Measurements from ENCODE around the gene RASL11A.

The RASL11A gene

GRCh38 chr13:27258637-27259386 lies 11.8 kb upstream of the RASL11A start:
- Mint-ChIP-seq H3K4me1 (peaks cover 48% of the 10 kb centered on the region), H3K9me3 (no peaks in the 10 kb centered on the region), H3K36me3 (peaks cover 56% of the 10 kb centered on the region), H3K27ac (peak overlapping the region; percentile 62), H3K27me3 (no peaks in the 10 kb centered on the region), H3K4me3 (no peak overlapping the region)
- no peak for ATAC-seq

- Mint-ChIP-seq H3K27ac (peak overlapping the region; percentile 62), H3K9me3 (no peaks in the 10 kb centered on the region), H3K36me3 (peaks cover 54% of the 10 kb centered on the region), H3K27me3 (no peaks in the 10 kb centered on the region), H3K4me3 (no peak overlapping the region), H3K4me1 (peaks cover 39% of the 10 kb centered on the region)
- ATAC-seq = peak; percentile 86
Observed at GRCh38 chr13:27259831-27260230, 10.8 kb upstream of the RASL11A start.

GRCh38 chr13:27261396-27261795 lies 9.2 kb upstream of the RASL11A start:
- H3K9me3 Mint-ChIP-seq = no peaks in the 10 kb centered on the region
- no peak overlapping the region for H3K4me3 Mint-ChIP-seq
- H3K27ac Mint-ChIP-seq = peak overlapping the region; percentile 46
- no peak for ATAC-seq
- no peaks in the 10 kb centered on the region for H3K27me3 Mint-ChIP-seq
- peaks cover 61% of the 10 kb centered on the region for H3K36me3 Mint-ChIP-seq
- H3K4me1 Mint-ChIP-seq = peaks cover 42% of the 10 kb centered on the region

GRCh38 chr13:27263438-27263837 lies 7.2 kb upstream of the RASL11A start:
- Mint-ChIP-seq H3K4me3 (no peak overlapping the region), H3K27me3 (no peaks in the 10 kb centered on the region), H3K4me1 (peaks cover 42% of the 10 kb centered on the region), H3K9me3 (no peaks in the 10 kb centered on the region), H3K36me3 (peaks cover 52% of the 10 kb centered on the region), H3K27ac (no peak overlapping the region)
- no peak for ATAC-seq

GRCh38 chr13:27264181-27264580 lies 6.4 kb upstream of the RASL11A start:
- Mint-ChIP-seq H3K4me3 (no peak overlapping the region), H3K27ac (peak overlapping the region; percentile 62), H3K36me3 (peaks cover 44% of the 10 kb centered on the region), H3K4me1 (peaks cover 35% of the 10 kb centered on the region), H3K27me3 (no peaks in the 10 kb centered on the region), H3K9me3 (no peaks in the 10 kb centered on the region)
- no peak for ATAC-seq

GRCh38 chr13:27264648-27265047 lies 6.0 kb upstream of the RASL11A start:
- peak overlapping the region; percentile 62 for H3K27ac Mint-ChIP-seq
- no peak for ATAC-seq
- no peak overlapping the region for H3K4me3 Mint-ChIP-seq
- peaks cover 40% of the 10 kb centered on the region for H3K36me3 Mint-ChIP-seq
- H3K4me1 Mint-ChIP-seq = peaks cover 30% of the 10 kb centered on the region
- no peaks in the 10 kb centered on the region for H3K9me3 Mint-ChIP-seq
- H3K27me3 Mint-ChIP-seq = no peaks in the 10 kb centered on the region

GRCh38 chr13:27266917-27267316 lies 3.7 kb upstream of the RASL11A start:
- Mint-ChIP-seq H3K36me3 (peaks cover 25% of the 10 kb centered on the region), H3K27me3 (no peaks in the 10 kb centered on the region), H3K4me1 (peaks cover 36% of the 10 kb centered on the region), H3K27ac (no peak overlapping the region), H3K4me3 (no peak overlapping the region), H3K9me3 (no peaks in the 10 kb centered on the region)
- no peak for ATAC-seq

- Mint-ChIP-seq H3K36me3 (peaks cover 22% of the 10 kb centered on the region), H3K9me3 (no peaks in the 10 kb centered on the region), H3K27me3 (no peaks in the 10 kb centered on the region), H3K4me3 (no peak overlapping the region), H3K27ac (no peak overlapping the region), H3K4me1 (peaks cover 36% of the 10 kb centered on the region)
- ATAC-seq = no peak
Observed at GRCh38 chr13:27267596-27267995, 3.0 kb upstream of the RASL11A start.

- peaks cover 36% of the 10 kb centered on the region for H3K4me1 Mint-ChIP-seq
- no peak for ATAC-seq
Observed at GRCh38 chr13:27269114-27269665, 1.4 kb upstream of the RASL11A start.

GRCh38 chr13:27271570-27272096 lies 1.0 kb downstream of the RASL11A start:
- Mint-ChIP-seq H3K27me3 (no peaks in the 10 kb centered on the region), H3K4me3 (peak overlapping the region; percentile 96), H3K9me3 (no peaks in the 10 kb centered on the region), H3K4me1 (peaks cover 25% of the 10 kb centered on the region), H3K27ac (peak overlapping the region; percentile 79), H3K36me3 (no peaks in the 10 kb centered on the region)
- ATAC-seq = no peak

More at GRCh38 chr13:27269114-27269665, 1.4 kb upstream of the RASL11A start:
- Mint-ChIP-seq H3K27me3 (no peaks in the 10 kb centered on the region), H3K4me3 (no peak overlapping the region), H3K27ac (no peak overlapping the region), H3K36me3 (peaks cover 16% of the 10 kb centered on the region), H3K9me3 (no peaks in the 10 kb centered on the region)

GRCh38 chr13:27273658-27274425 lies 3.2 kb downstream of the RASL11A start:
- no peaks in the 10 kb centered on the region for H3K27me3 Mint-ChIP-seq
- no peaks in the 10 kb centered on the region for H3K9me3 Mint-ChIP-seq
- H3K4me1 Mint-ChIP-seq = peaks cover 16% of the 10 kb centered on the region
- H3K27ac Mint-ChIP-seq = no peak overlapping the region
- ATAC-seq = no peak
- no peak overlapping the region for H3K4me3 Mint-ChIP-seq
- no peaks in the 10 kb centered on the region for H3K36me3 Mint-ChIP-seq

- Mint-ChIP-seq H3K4me3 (no peak overlapping the region), H3K9me3 (no peaks in the 10 kb centered on the region), H3K36me3 (no peaks in the 10 kb centered on the region), H3K27ac (no peak overlapping the region), H3K4me1 (peaks cover 16% of the 10 kb centered on the region), H3K27me3 (no peaks in the 10 kb centered on the region)
- no peak for ATAC-seq
Observed at GRCh38 chr13:27274631-27275030, 4.0 kb downstream of the RASL11A start.

GRCh38 chr13:27276188-27276587 lies 5.6 kb downstream of the RASL11A start:
- Mint-ChIP-seq H3K27me3 (no peaks in the 10 kb centered on the region), H3K4me3 (no peak overlapping the region), H3K36me3 (no peaks in the 10 kb centered on the region), H3K4me1 (peaks cover 6% of the 10 kb centered on the region), H3K9me3 (no peaks in the 10 kb centered on the region), H3K27ac (no peak overlapping the region)
- ATAC-seq = no peak

GRCh38 chr13:27279506-27279905 lies 8.9 kb downstream of the RASL11A start:
- Mint-ChIP-seq H3K27ac (no peak overlapping the region), H3K36me3 (no peaks in the 10 kb centered on the region), H3K27me3 (no peaks in the 10 kb centered on the region), H3K4me3 (no peak overlapping the region), H3K4me1 (no peaks in the 10 kb centered on the region), H3K9me3 (no peaks in the 10 kb centered on the region)
- no peak for ATAC-seq

- no peaks in the 10 kb centered on the region for H3K36me3 Mint-ChIP-seq
- H3K4me1 Mint-ChIP-seq = no peaks in the 10 kb centered on the region
- H3K4me3 Mint-ChIP-seq = no peak overlapping the region
- no peak overlapping the region for H3K27ac Mint-ChIP-seq
- no peaks in the 10 kb centered on the region for H3K9me3 Mint-ChIP-seq
- ATAC-seq = no peak
- no peaks in the 10 kb centered on the region for H3K27me3 Mint-ChIP-seq
Observed at GRCh38 chr13:27280009-27280656, 9.5 kb downstream of the RASL11A start.
